Fibroblast of gingiva (primary cell): ENCODE results near the gene HUNK.
"Not testable (repeated sequence)": the region's sequence is repeated elsewhere in the genome, so short reads cannot be mapped to it uniquely, and the experiment has no call there.

Experiments used
- DNase-seq: peaks from one replicate; pipeline ENCODE4 v3.0.0-alpha.2; 2011; ENCODE audit warnings: low read depth

Gene HUNK

DNA sequence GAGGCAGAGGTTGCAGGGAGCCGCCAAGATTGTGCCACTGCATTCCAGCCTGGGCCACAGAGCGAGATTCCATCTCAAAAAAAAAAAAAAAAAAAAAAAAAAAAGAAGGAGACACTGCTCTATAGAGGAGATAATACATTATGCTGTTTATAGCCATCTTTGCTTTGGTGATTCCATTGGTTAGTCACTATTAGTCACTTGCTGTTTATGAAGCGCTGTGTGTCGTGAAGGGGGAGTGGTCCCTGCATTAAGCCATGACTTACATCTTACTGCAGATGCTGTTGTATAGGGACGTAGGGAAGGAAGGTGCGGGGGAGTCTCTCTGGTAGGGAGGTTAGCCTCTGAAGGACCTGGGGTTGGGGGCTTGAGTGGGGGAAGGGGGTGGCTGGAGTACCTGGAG is 48.3 kb downstream of the HUNK start:
- DNase-seq: no peak

DNA sequence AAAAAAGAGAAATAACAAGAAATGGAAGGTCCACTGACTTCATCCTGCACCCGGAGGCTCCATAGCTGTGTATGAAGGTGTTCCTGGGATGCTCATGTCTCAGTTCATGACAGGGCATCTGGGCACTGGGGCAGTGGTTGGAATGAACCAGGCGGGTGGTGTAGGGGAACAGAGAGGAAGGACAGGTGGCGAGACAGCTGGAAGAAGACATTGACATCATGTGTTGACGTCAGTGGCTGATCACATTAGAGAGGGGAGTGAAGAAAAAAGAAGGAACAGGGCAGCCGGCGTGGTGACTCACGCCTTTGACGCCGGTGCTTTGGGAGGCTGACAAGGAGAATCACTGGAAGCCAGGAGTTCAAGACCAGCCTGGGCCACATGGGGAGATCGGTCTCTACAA is 50.1 kb downstream of the HUNK start:
- DNase-seq: no peak

DNA sequence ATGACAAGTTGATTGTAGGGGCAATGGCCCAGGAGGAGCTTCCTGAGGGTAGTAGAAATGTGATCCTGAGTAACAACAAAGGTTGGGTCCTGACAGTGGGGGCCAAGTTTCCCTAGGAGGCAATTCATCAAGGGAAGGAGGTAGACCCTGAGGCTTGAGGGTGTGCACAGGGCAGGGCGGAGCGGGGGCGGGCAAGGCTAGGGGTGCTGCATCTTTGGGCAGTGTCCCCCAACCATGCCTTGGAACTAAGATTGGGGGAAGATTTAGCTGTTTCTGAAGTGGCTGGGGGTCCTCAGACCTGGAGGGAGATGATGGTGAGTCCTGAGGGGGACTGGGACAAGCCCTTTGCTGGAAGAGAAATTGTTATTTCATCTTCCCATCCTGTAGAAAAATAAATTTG is 50.9 kb downstream of the HUNK start:
- no peak for DNase-seq

DNA sequence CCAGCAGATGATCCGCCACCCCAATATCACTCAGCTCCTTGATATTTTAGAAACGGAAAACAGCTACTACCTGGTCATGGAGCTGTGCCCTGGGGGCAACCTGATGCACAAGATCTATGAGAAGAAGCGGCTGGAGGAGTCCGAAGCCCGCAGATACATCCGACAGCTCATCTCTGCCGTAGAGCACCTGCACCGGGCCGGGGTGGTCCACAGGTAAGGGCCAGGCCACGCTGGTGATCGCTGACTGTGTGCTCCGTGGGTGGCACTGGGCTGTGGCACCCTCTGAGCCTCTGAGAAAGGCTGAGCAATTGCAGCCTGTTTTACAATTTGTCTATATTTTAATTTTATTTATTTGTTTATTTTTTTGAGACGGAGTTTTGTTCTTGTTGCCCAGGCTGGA is 51.7 kb downstream of the HUNK start:
- DNase-seq: no peak

DNA sequence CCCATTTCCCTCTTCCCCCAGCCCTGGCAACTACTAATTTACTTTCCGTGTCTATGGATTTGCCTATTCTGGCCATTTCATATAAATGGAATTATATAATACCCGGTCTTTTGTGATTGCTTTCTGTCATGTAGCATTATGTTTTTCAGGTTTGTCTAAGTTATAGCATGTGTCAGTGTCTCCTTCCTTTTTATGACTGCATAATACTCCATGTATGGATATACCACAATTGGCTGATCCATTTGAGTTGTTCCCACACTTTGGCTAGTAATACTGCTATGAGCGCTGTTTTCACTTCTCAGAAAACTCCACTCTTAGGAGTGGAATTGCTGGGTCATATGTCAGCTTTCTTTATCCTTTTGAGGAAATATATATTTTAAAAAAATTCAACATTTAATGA is 53.7 kb downstream of the HUNK start:
- DNase-seq: no peak

DNA sequence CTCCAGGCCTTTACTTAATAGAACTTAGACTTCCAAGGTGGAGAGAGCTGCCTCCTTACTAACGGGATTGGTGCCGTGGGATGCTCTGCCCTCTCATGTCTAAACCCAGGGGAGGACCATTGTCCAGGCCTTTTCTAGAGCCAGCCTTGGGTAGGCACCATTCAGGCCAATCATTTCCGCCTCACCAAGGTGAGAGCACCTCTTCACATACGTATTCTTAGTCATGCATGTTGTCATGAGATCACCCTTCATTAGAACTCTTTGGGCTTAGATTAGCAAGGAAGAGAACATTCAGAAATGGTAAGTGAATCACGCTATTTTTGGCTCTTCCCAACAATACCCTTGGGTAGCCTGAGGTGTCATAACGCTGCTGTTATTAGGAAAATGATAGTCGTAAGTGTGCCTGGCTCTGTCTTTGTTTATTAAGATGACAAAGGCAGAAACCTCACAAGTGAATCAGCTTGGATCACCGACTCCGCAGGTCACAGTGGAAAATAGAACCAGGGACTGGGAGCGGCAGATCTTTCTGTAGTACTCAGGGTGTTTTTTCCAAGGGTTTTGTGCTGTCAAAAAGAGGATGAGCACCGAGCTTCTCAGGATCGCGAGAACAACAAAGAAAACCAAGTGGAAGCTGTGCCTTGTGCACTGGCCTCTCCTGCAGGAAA is 55.0 kb downstream of the HUNK start:
- DNase-seq: no peak

DNA sequence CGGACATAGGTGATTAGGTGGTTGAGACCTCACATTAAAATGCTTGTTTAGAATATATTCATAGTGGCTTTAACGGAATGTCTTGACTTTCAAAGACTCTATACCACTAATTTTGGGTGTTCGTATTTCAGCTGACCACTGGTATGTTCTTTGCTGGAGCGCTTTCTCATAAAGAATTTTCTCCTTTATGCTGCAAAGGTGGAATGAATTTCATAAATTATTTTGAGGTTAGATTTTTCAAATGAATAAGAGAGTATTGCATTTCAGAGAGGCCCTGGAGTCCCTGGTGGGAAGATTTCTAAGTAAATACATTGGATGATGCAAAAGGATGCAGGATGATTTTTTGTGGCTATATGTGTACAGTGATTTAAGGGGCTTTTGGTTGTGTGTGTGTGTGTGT is 55.8 kb downstream of the HUNK start:
- no peak for DNase-seq

DNA sequence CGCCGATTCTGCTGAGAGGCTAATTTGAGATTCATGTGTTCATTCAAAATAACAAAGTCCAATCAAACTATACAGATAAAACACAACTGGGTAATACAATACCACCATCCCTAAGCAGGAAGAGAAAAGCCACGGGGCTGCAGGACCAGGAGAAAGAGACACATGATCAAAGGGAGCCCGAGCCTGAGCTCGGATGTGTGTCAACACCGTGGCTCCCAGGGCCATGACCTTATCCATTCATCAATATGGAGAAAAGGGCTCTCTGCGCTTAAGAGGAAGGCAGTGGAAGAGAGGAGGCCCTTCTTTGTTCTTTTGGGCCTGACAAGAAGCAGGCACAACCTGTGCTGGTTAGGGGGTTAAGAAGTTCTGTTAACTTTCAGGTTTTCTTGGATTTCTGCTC is 56.7 kb downstream of the HUNK start:
- DNase-seq: no peak

DNA sequence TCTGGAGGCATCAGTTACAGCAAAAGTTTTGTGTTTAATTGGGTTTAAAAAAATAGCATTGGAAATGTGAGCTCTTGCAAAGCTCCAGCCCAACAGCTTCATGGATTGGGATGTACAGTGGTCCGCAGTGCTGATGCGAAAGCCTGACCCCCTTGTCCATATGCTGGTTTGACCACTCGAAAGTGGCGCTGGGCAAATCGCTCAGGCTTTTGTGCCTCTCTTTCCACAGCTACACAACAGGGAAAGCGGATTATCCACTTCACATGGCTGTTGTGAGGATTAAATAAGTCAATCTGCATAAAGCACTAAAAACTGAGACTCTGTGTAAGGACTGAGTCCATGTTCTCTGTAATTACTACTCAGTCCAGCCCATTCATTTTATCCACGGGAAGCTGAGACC is 57.2 kb downstream of the HUNK start:
- no peak for DNase-seq

DNA sequence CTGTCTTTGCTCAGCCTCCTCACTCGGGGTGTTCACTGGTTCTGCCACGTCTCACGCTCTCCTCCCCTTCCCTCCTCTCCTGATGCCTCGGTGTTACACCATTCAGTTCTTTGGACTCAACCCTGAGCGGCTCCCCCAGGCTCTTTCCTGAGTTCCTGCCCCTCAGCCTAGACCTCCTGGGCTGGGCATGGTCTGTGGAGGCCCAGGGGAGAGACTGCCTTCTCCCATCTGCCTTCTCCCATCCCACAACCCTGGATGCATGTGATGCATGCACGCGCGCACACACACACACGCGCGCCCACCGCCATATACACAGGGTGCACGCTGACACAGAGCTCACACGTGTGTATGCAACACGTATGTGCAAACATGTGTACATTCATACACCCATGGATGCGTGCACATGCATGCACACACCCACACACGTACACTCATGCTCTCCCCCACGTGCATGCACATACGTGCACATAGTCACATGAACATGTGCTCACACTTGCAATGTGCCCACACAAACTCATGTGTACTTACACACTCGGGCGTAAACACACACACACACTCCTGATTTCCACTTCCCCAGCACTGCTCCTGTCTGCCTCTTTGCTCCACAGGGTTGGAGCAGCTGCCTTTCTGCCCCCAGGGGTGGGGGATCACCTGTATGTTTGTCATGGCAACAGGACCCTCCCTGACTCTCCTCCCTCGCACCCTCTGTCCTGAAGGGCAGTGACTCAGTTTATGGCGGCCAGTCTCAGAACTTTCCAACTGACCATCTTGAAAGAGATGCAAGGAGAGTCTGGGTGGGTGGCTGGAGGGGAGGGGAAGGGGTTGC is 59.0 kb downstream of the HUNK start:
- no peak for DNase-seq

DNA sequence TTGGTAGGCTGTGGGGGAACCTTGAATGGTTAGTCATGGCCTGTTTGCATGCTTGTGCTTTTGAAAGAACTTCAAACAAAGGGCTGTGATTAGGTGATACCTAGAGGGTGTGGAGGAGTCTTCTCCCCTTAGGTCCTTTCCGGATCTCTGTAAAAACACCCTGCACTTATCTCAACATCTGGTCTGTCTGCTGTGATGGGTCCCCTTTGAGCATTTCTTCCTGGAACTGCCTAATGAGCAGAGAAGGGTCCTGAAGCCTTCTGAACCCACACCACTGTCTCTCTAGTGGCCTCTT is 59.6 kb downstream of the HUNK start:
- DNase-seq: no peak

DNA sequence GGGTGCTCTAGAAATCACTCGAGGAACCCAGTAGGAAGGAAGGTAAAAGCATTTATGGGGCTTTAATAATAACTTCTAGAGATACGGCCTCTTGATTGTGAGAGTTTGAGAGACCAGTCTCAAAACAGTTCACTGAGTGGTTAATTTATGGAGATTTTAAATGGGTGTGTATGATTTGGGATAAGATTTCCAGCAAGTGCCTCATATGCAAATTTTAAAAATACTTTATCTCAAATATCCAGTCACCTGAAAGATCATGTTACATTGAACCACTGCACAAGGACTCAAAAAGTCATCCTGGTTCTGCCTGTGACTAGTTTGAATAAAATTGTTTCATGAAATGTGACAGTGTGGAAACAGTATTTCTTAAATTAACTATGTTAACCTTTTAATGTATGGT is 64.5 kb downstream of the HUNK start:
- DNase-seq: no peak

DNA sequence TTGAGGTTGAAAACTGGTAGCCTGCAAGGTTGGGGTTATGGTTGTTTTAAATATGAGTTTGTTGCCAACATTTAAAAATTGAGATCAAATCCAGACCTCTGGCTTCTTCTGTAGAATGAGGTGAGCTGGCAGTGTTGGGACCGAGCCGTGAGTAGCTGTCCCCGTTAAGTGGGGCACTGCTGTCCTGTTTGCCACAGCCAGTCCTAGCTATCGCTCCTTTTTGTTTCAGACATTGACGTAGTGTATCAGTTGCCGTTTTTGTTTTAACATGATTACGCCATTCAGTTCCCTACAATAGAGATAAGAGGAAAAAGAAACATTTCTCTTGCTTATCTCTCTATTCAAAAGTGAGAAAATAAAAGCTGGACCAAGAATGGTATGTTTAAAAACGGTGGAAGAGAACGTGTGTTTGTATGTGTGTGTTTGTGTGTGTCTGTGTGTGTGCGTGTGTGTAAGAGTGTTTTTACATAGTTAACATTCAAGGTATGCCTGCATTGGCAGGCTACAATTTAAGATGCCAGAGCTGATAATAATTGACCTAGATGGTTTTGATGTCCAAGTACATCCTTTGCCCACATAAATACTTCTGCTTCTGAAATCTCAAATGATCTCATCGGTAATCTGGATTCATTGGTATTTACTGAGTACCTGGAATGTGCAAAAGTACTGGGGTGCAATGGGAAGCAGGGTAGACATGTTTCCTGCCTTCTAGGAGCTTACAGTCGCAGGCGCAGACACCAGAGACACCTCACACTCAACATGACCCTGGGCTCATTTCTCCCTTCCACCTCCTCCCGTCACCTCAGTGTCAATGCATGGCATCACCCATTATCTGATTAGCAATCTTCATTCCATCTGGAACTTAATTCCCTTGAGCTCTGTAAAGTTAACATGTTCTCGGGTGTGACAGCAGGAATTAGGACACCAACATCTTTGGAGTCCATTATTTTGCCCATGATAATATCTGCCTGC is 65.8 kb downstream of the HUNK start:
- no peak for DNase-seq

DNA sequence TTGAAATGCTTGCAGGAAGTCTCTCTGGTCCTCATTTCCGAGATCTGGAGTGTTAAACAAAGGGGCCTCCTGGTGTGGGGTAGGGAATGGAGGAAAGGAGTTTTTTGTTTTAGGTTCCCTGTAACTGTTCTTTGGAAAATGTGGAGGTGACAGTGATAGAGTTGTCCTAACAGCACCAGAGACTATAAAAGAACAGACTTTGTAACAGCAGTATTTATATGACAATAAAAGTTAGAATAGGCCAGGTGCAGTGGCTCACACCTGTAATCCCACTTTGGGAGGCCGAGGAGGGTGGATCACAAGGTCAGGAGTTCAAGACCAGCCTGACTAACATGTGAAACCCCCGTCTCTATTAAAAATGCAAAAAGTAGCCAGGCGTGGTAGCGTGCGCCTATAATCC is 68.9 kb downstream of the HUNK start:
- no peak for DNase-seq

DNA sequence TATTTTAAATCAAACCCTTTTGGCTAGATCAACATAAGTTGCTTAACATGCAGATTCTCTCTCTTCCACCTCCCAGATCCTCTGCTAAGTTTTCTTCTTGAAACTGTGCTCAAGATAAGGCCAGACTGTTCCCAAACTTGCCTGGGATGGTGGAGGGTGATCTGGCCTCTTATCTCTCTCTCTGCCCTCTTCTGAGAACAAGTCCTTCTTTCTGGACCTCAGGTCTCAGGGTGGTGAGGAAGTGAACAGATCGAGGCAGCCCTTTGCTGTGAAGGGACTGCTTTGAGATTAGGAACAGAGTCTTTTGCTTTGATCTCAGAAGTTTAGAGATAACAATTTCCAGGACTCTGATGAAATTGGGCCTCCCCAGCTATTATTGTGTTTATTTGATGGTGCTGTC is 70.7 kb downstream of the HUNK start:
- DNase-seq: no peak

DNA sequence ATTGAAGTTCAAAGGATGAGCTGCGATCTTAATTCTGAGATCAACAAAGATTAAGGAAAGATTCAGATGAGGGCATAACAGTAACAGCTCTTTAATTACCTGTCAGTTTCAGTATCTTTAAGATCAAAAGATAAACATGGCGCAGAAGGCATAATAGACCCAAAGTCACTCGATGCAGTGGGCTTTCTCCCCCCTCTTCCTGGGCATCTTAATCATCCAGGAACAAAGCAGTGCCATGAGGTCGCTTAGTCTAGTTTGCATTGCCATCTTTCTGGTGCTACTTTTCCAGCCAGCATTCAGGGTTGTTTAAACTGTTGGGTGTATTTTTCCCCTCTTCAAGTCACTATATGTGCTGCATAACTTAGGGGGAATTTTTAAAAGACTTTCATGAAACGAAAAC is 72.3 kb downstream of the HUNK start:
- DNase-seq: no peak

DNA sequence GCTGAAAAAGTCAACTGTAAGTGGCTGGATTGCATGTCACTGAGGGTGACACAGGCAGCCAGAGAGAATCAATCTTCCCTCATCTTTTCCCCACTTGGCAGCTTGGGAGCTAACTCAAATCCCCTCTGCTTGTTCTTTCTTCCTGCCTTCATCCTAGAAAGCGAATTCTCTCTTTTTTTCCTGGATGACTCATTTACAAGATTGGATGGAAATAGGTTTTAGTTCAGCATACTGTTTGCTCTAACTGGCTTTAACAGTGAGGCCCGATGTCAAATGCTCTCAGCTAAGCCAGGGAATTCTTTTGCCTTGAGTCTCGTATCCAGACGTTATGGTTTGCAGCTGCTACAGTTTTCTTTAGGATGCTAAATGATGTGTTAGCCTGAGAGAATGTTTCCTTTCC is 72.7 kb downstream of the HUNK start:
- no peak for DNase-seq

DNA sequence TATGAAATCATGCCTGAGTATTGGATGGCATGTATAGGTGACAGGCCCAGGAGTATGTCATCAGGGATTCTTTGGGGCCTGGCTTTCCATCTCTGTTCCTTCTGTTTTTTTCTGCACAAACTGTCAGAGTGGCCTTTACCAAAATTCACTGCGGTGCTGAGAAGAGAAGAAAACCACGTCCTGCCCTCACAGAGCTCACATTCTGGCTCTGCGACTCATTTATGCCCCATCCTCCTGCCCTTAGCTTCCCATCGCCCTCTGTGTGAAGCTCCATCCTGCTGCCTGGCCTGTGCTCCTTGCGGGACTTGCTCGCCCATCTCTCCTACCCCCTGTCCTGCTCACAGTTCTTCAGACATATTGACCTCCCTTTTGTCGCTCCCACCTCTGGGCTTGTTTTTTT is 73.4 kb downstream of the HUNK start:
- no peak for DNase-seq

DNA sequence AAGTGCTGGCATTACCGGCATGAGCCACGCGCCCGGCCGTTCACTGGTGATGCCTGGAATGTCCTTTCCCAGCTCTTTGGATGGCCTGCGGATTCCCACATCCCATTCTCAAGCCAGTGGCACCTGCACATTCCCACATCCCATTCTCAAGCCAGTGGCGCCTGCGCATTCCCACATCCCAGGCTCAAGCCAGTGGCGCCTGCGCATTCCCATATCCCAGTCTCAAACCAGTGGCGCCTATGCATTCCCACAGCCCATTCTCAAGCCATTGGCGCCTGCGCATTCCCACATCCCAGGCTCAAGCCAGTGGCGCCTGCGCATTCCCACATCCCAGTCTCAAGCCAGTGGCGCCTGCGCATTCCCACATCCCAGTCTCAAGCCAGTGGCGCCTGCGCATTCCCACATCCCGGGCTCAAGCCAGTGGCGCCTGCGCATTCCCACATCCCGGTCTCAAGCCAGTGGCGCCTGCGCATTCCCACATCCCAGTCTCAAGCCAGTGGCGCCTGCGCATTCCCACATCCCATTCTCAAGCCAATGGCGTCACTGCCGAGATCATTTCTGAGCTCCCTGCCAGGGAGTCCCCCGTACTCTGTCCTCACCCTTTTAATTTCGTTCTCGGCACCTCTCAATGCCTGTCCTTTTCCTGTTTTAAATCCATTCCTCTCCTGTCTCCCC is 74.2 kb downstream of the HUNK start:
- DNase-seq: not testable (repeated sequence)

DNA sequence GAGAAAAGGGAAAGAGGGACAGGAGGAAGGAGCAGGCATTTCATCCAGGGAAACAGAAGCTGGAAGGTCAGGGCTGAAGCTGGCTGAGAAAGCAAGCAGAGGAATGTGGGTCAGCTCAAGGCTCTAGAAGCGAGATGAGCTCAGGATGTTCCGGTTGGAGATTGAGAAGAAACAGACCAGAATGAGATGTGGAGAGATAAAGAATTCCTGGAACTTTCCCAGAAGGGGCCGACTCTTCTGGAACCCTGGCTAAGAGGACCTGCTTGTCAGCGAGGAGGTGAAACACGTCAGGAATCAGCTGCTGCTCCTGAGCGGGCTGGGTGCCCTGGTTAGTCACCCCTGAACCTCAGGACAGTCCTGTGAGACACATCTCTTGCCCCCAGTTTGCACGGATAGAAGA is 75.9 kb downstream of the HUNK start:
- no peak for DNase-seq

DNA sequence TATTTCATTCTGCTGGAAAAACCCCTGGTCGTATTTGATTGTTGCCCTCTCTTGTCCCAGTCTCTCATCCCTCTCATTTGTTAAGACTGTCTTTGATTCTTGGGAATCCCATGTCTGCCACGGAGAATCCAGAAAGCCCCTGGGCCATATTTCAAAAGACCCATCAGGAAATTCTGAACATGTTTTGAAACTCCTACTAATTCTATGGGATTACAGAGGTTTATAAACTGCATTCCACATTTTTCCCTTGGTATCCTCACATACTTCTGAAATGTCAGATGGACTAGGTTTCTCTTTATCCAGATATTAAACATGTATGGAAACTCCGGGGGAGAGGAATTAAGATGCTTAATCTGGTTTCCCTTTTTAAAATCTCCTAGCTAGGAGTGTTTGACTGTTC is 80.0 kb downstream of the HUNK start:
- no peak for DNase-seq

DNA sequence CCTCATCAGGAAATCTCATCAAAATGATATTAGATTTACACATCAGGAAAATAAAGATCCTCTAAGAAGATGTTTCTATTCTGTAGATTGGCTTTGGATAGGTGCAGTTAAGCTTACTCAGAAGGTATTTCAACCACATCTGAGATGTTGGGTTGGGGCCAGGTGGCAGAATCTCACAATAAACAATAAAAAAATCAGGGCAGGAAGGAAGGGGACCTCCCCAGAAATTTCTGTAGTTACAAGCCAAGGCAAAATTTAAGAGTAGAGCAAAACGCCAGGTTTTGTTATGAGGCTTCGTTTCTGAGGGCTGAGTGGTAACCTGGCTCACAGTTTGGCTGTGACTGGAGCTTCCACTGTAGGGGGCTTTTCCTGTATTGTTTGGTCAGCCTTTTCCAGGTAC is 84.8 kb downstream of the HUNK start:
- DNase-seq: no peak
